Activated CD8-positive, alpha-beta memory T cell treated with anti-CD3 and anti-CD28 coated beads, Interleukin-2, amount 50 U/mL, for 1 hour (primary cell): Measurements from ENCODE around the gene TRABD2B.

Experiments used
- DNase-seq: peaks from one replicate; pipeline ENCODE4 v3.0.0-alpha.2; 2020; ENCODE audit errors: extremely low read depth

TRABD2B gene

DNA sequence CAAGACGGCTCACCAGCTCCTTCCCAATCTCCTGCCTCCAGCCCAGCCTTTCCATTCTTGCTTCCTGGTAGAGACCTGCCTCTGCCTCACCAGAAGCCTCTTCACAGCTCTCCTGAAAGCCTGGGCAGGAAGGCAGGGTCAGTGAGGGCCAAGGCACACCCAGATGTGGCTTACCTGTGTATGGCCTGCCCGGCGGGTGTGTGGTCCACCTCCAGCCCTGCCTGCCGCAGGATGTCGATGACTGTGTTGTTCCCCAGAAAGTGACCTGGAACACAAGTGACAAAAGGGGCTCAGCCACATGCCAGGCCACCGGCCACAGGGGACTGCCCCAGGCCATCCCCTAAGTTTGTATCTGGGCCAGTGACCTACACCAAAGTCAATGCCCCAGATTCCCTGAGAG, 218.9 kb downstream of the TRABD2B start:
- DNase-seq: no peak

DNA sequence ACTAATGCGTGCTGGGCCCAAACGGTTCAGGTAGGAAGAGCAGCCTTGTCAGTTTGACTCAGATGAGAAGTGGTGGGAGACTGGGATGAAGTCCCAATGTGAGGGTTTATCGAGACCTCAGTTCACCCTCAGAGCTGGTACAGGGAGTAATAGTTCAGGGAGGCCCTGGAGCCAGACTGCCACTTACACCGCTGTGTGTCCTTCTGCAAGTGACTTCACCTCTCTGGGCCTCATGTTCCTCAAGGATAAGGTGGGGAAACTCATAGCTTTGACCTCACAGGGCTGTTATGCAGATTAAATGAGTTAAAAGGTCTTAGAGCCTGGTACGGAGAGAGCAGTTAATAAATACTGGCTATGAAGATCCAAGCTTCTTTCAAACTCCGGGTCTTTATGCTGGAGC, 219.9 kb downstream of the TRABD2B start:
- DNase-seq: no peak

DNA sequence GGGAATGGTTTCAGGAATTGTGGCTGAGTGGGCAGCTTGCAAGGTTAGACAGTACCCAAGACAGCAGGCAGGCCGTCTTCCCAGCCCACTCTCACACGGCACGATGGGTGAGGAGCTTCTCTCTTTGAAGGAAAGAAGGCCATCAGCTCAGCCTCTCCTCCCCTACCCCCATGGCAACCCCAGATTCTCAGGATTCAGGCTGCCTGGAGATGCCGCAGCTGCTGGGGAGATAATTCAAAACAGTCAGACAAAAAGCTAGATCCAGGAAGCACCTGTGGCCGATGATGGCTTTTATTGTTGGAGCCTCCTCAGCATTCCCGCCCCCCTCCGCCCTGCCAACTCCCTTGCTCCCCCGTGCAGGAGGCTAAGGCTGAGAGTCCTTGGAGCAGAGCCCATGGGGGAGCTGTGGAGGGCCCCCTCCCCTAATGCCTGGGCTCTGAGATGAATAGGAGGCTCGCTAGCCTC, 220.5 kb downstream of the TRABD2B start:
- DNase-seq: no peak

- DNase-seq: no peak
Measured at GRCh38 chr1:47774986-47775834, 222.0 kb downstream of the TRABD2B start.

- DNase-seq: no peak
Measured at GRCh38 chr1:47772960-47773682, 224.1 kb downstream of the TRABD2B start.

- DNase-seq: no peak
Measured at GRCh38 chr1:47772281-47772680, 224.9 kb downstream of the TRABD2B start.

GRCh38 chr1:47771751-47772150, 225.4 kb downstream of the TRABD2B start:
- DNase-seq: no peak

DNA sequence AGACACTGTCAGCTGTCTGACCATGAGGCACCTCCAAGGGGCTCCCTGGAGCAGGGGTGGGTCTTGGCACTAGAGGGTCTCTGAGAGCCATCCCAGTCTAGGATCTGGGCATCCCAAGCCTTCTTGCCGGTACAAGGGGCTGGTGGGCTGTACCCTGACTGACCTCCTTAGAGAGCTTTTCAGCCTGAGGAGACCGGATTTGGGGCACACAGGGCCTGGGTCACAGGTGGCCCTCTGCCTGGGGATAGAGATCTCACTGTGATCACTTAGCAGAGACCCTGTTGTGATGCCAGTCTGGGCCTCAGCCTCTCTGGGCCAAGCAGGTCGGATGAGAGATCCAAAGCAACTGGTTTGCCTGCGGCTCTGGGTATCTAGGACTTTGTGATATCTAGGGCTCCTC, 227.2 kb downstream of the TRABD2B start:
- no peak for DNase-seq

GRCh38 chr1:47769295-47769694, 227.9 kb downstream of the TRABD2B start:
- no peak for DNase-seq

DNA sequence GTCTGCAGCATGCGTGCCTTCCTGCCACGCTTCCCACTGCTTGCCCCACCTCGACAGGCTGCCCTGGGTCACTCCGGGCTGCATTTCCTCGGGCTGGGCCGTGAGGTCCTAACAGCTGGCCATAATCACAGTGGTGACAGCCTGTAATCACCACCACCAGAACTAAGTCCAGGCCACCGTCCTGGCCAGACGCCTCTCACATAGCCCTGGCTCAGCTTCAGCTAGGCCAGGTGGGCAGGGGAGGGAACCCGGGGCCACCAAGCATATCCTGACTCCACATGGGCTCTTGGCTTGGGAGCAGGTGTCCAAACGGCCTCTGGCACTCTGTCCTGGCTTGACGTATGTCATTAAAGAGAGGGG, 229.5 kb downstream of the TRABD2B start:
- no peak for DNase-seq

GRCh38 chr1:47766832-47767740, 230.1 kb downstream of the TRABD2B start:
- DNase-seq: no peak

GRCh38 chr1:47765742-47766485, 231.3 kb downstream of the TRABD2B start:
- DNase-seq: no peak

DNA sequence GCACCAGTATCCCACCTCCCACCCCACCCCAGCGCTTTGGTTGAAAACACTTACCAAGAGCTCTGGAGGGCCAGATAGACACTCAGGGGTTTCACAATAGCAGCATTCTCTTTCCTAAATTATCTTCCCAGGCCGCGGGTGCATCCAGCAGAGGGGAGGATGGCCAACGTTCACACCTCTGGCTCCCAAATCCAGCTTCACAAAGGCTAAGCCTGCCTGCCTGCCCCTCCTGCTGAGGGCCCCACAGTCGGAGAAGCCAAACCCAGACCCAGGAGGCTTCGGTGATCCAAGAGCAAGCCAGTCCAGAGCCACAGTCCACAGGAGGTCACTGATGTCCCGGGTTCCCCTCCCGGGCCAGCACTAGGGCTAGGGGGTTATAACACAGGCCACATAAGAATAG, 231.9 kb downstream of the TRABD2B start:
- DNase-seq: no peak

GRCh38 chr1:47764461-47765046, 232.6 kb downstream of the TRABD2B start:
- DNase-seq: no peak

GRCh38 chr1:47763591-47764171, 233.5 kb downstream of the TRABD2B start:
- no peak for DNase-seq

GRCh38 chr1:47761974-47762373, 235.2 kb downstream of the TRABD2B start:
- no peak for DNase-seq

DNA sequence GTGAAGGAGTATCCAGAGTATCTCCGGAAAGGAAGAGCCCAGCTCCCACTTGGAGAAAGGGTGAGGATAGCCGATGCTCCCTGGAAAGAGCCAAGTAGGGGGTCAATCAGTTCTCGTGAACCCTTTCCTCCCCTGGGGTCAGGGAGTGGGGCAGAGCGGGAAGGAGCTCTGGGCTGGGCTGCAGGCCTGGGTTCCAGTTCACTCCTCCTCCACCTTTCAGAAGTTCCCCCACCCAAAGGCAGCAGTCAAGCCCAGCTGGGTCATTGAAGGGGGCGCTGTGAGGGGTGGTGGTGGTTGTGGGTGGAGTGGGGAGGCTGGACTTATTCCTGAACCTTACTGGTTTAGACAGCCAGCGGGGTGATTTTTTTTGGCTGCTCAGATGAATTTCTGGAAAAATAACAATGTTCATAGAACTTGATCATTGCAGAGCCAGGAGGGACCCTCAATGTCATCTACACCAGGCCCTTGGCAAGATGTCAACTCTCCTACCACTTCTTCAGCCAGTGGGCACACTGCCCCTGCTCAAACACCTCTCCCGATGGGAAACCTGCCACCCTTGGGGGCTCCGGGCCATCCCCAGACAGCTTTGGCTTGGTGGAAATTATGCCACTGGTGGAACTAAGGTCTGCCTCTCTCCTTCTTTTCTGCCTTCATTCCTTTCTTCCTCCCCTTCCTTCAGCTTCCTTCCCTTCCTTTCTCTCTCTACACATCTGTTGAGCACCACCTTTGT, 235.8 kb downstream of the TRABD2B start:
- DNase-seq: no peak

DNA sequence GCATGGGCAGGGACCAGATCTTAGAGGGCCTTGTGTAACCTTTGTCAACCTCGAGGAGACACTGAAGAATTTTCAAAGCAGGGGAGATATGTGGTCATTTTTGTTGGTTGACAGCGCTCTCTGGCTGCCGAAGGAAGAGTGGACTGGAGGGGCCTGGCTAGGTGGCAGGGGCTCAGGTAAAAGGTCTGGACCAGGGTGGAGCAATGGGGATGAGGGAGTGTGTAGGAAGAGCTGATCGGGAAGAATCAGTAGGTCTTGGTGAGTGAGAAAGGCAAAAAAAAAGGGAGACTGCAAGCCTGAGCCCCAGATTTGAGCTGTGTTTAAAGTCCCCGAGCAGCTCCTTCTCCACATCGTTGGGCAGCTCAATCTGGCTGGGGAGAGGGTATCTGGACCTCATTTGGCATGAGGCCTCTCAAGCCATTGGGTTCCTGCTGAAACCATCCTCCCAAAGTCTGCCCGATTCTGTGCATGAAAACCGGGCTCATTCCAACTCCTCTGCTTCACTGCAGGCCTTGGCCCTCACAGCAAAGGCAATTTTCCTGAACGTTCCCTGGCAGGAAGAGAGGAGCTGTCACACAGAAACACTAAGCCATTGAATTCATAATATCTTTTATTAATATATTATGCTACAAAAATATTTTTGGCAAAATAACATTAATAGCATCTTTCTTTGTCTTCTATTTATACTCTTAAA, 237.1 kb downstream of the TRABD2B start:
- DNase-seq: no peak

- DNase-seq: no peak
Measured at GRCh38 chr1:47759251-47759935, 237.8 kb downstream of the TRABD2B start.
